Spinal cord (tissue), 10 donors: ENCODE data around the gene TMCO4. TPM values are rescaled to one million over a fixed set of nuclear protein-coding genes. Genes with fewer than 3 reads are reported as not detected.
"Not testable (repeated sequence)": the region's sequence is repeated elsewhere in the genome, so short reads cannot be mapped to it uniquely, and the experiment has no call there.

Source experiments
- DNase-seq, 6 donors: peaks; one replicate each; pipeline versions ENCODE4 v3.0.0 to v3.0.0-alpha.2; 2013 to 2015; ENCODE audit warnings: low spot score in 6 of 6, low read depth in 4 of 6
- H3K27ac ChIP-seq: one replicate; pipeline ENCODE4 v1.5.1; 2013; ENCODE audit warnings: low read depth, low read length, control low read depth
- H3K27me3 ChIP-seq: one replicate; pipeline ENCODE4 v1.6.1; 2013; ENCODE audit warnings: low read length; ENCODE audit not compliant: control insufficient read depth, insufficient read depth
- H3K36me3 ChIP-seq: one replicate; pipeline ENCODE4 v1.6.1; 2013; ENCODE audit warnings: low read length; ENCODE audit not compliant: control insufficient read depth, insufficient read depth
- H3K4me1 ChIP-seq: one replicate; pipeline ENCODE4 v1.6.1; 2013; ENCODE audit warnings: low read length; ENCODE audit not compliant: control insufficient read depth, insufficient read depth
- H3K4me3 ChIP-seq: one replicate; pipeline ENCODE4 v1.5.1; 2013; ENCODE audit warnings: low read depth, low read length, control low read depth
- H3K9me3 ChIP-seq: one replicate; pipeline ENCODE4 v1.6.1; 2013; ENCODE audit warnings: low read length; ENCODE audit not compliant: control insufficient read depth, insufficient read depth
- WGBS: methylation state at CpG from one replicate; pipeline ENCODE4 v1.1.5; 2013; ENCODE audit warnings: missing lambda C conversion rate; ENCODE audit not compliant: insufficient coverage; 5-methylcytosine and 5-hydroxymethylcytosine counted together
- polyA plus RNA-seq, 2 donors: library from polyadenylated mRNA; unstranded; fragments of 120-200 nt; gene quantifications; one replicate each; pipeline ENCODE4 v1.2.1, GENCODE V29; 2013; ENCODE audit not compliant: insufficient read length in 2 of 2
- total RNA-seq, 2 donors: library from RNA; depleted of rRNA in 1 of 2; stranded (reverse); fragments of 120-200 nt in 1 of 2; fragments of >200 nt in 1 of 2; gene quantifications; one replicate each; pipeline versions ENCODE4 v1.2.3 to v1.2.4, GENCODE V29; 2013 to 2014
- donor health status: healthy.

Gene TMCO4
- total and polyA plus RNA-seq, 4 donors, result 2.2 to 6.1 (median 3.2) TPM

GRCh38 chr1:19831441-19831840 lies 31.7 kb upstream of the TMCO4 start:
- DNase-seq, result no peak
- Histone ChIP-seq H3K9me3 (no peaks in the 10 kb centered on the region), H3K27ac (no peak overlapping the region), H3K27me3 (no peaks in the 10 kb centered on the region), H3K4me1 (no peaks in the 10 kb centered on the region), H3K4me3 (no peak overlapping the region), H3K36me3 (no peaks in the 10 kb centered on the region)
- WGBS, result 100% methylated on average over 1 of the region's 3 CpGs

DNA sequence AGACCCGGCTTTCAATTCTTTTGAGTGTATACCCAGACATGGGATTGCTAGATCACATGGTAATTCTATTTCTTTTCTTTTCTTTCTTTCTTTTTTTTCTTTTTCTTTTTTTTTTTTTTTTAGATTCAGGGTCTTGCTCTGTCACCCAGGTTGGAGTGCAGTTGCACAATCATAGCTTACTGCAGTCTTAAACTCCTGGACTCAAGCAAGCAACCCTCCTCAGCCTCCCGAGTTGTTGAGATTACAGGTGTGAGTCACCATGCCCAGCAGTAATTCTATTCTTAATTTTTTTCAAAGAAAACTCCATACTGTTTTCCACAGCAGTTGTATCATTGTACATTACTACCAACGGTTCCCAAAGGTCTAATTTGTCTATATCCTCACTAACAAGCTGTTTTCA lies 28.8 kb upstream of the TMCO4 start:
- Histone ChIP-seq H3K9me3 (no peaks in the 10 kb centered on the region), H3K27ac (no peak overlapping the region), H3K4me3 (no peak overlapping the region), H3K27me3 (peaks cover 4% of the 10 kb centered on the region), H3K36me3 (no peaks in the 10 kb centered on the region), H3K4me1 (no peaks in the 10 kb centered on the region)
- no CpG with 5 or more reads among the region's 3 CpGs for WGBS
- no peak for DNase-seq

DNA sequence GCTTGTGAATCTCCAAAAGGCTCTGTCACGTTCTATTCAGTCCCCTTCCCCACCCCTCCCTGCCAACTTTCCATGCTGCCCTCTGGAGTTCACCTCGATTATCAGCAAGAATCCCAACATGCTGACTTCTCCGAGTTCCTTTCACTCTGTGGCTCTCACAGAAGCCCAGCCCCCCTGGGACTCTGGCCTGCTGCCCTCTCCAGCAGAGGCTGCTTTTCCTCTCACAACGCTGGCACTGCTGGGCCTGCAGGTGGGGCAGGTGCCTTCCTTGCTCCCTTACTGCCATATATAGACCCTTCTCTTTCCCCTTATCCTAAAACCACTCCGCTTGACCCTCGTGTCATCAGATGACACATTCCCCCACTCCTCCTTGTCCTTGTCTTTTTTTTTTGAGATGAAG lies 25.6 kb upstream of the TMCO4 start:
- peaks cover 4% of the 10 kb centered on the region for H3K27me3 ChIP-seq
- no peaks in the 10 kb centered on the region for H3K36me3 ChIP-seq
- H3K27ac ChIP-seq, result no peak overlapping the region
- H3K4me1 ChIP-seq, result no peaks in the 10 kb centered on the region
- DNase-seq, result no peak
- WGBS, result 30% methylated on average over 6 of the region's 6 CpGs
- no peak overlapping the region for H3K4me3 ChIP-seq
- H3K9me3 ChIP-seq, result no peaks in the 10 kb centered on the region

DNA sequence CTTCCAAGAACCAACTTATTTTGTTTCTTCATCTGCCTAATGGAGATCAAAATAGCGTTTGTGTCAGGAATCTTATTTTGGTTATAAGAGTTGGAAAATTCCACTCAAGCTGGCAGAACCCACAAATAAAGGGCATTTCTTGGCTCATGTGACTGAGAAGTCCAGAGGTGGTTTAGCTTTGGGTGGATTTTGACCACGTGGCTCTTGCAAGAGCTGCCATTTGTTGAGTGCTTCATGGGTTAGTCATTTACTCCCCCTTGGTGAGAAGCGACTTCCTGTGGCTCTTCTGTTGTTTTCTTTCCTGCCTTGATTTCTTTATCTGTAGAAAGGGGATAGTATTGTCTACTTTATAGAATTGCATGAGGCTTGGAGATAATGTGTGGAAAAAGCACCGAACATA lies 24.8 kb upstream of the TMCO4 start:
- 81% methylated on average over 3 of the region's 4 CpGs for WGBS
- no peak for DNase-seq
- Histone ChIP-seq H3K27me3 (peaks cover 4% of the 10 kb centered on the region), H3K36me3 (no peaks in the 10 kb centered on the region), H3K9me3 (no peaks in the 10 kb centered on the region), H3K4me1 (no peaks in the 10 kb centered on the region), H3K4me3 (no peak overlapping the region), H3K27ac (no peak overlapping the region)

GRCh38 chr1:19824036-19824435 lies 24.3 kb upstream of the TMCO4 start:
- Histone ChIP-seq H3K27me3 (peaks cover 4% of the 10 kb centered on the region), H3K27ac (no peak overlapping the region), H3K4me1 (no peaks in the 10 kb centered on the region), H3K4me3 (no peak overlapping the region), H3K9me3 (no peaks in the 10 kb centered on the region), H3K36me3 (no peaks in the 10 kb centered on the region)
- DNase-seq, result no peak
- WGBS, result 93% methylated on average over 5 of the region's 5 CpGs

DNA sequence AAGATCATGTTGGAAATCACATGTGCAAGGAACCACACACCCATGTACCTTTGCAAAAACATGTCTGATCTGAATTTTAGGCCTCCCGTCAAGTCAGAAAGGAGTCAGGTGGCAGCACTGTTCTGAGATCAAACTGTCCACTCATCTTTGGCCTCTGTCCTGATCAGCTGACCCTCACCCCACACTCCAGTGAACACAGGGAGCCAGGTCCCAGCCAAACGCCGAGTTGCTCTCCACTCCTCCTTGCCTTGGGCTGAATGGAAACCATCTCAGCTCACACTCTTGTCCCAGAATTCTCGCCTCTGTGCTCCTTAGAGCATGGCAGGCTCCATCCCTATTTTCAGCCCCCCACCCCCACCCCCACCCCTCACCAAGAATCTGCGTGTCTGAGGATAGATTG lies 20.0 kb upstream of the TMCO4 start:
- Histone ChIP-seq H3K27ac (no peak overlapping the region), H3K36me3 (no peaks in the 10 kb centered on the region), H3K4me1 (no peaks in the 10 kb centered on the region), H3K27me3 (no peaks in the 10 kb centered on the region), H3K9me3 (no peaks in the 10 kb centered on the region), H3K4me3 (no peak overlapping the region)
- DNase-seq, result no peak
- WGBS, result 90% methylated on average over 3 of the region's 5 CpGs

DNA sequence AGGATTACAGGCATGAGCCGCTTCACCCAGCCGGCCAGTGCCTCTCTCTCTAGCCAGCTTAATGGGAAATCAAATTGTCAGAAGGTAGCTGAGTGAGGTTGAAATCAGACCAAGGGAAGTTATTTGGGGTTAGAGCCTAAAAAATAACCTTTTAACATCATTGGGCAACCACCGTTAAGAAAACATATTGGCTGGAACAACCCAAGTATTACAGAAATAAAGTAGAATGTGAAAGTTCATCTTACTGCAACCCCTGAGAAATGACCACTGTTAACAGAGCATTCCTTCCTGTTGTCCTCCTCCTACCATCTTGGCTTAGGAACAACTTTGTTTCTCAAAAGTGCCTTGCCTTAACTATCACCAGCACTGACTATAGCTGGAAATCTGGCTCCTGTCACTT lies 18.6 kb upstream of the TMCO4 start:
- no peaks in the 10 kb centered on the region for H3K36me3 ChIP-seq
- WGBS, result 92% methylated on average over 2 of the region's 3 CpGs
- H3K27me3 ChIP-seq, result no peaks in the 10 kb centered on the region
- H3K4me1 ChIP-seq, result no peaks in the 10 kb centered on the region
- no peaks in the 10 kb centered on the region for H3K9me3 ChIP-seq
- H3K27ac ChIP-seq, result no peak overlapping the region
- DNase-seq, result no peak
- no peak overlapping the region for H3K4me3 ChIP-seq

- Histone ChIP-seq H3K4me1 (no peaks in the 10 kb centered on the region), H3K9me3 (no peaks in the 10 kb centered on the region), H3K4me3 (no peak overlapping the region), H3K36me3 (no peaks in the 10 kb centered on the region), H3K27ac (no peak overlapping the region), H3K27me3 (no peaks in the 10 kb centered on the region)
- 58% methylated on average over 5 of the region's 5 CpGs for WGBS
- DNase-seq, result no peak
Measured at GRCh38 chr1:19817160-19817559, 17.4 kb upstream of the TMCO4 start.

DNA sequence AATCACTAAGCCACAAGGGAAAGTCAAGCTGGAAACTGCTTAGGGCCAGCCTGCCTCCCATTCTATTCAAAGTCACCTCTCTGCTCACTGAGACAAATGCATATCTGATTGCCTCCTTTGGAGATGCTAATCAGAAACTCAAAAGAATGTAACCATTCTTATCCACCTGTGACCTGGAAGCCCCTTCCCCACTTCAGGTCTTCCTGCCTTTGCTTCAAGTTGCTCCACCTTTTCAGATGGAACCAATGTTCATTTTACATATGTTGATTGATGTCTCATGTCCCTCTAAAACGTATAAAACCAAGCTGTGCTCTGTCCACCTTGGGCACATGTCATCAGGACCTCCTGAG lies 17.0 kb upstream of the TMCO4 start:
- H3K4me3 ChIP-seq, H3K4me1 ChIP-seq, H3K9me3 ChIP-seq, H3K27ac ChIP-seq, H3K27me3 ChIP-seq, DNase-seq, H3K36me3 ChIP-seq: not testable (repeated sequence)
- WGBS, result 20% methylated on average over 1 of the region's 1 CpG

GRCh38 chr1:19815801-19816736 lies 16.4 kb upstream of the TMCO4 start:
- 77% methylated on average over 14 of the region's 15 CpGs for WGBS
- no peaks in the 10 kb centered on the region for H3K4me1 ChIP-seq
- H3K4me3 ChIP-seq, result no peak overlapping the region
- H3K27me3 ChIP-seq, result no peaks in the 10 kb centered on the region
- no peaks in the 10 kb centered on the region for H3K36me3 ChIP-seq
- peak in 1 of 6 donors; percentile 57 for DNase-seq
- no peak overlapping the region for H3K27ac ChIP-seq
- no peaks in the 10 kb centered on the region for H3K9me3 ChIP-seq
